ENCODE results near the gene MYO1D.

Gene MYO1D

DNA sequence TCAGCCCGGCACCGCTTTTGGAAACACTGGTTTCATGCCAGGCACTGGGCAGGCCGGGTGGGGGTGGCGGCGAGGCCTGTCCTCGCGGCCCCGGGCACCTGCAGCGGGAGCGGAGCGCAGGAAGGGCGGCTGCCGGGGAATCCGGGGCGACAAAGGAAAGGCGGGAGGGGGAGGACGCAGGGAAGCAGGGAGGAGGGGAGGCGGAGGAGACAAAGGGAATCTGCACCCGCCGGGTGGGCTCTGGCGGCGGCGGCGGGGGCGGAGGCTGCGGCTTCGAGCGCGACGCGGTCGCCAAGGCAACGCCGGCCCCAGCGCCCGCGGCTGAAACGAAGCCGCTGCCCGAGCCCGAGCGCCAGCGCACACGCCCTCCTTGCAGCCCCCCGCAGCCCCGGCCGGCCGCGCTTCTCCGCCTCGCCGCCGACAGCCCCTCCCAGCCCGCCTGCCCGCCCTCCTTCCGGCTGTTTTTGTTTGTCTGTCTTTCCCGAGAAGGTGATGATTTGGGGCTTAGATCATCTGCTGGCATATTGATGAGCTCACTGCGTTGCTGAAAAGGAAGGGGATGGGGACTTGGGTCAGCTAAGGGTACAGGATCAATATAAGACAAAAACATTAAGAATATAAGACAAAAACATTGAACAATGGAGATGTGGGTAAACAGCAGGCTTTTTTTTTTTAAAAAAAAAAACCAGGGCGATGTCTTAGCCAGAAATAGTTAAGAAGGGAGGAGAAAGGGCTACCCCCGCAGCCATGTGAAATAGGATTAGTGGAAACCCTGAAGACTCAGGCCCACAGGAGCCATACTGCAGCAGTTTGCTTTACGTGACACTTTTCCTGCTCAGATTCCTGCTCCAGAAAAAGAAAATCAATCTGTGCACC lies 357.5 kb downstream of the MYO1D start:
- H3K4me1 ChIP-seq (ENCODE audit: low read length): peaks cover 18% of the 10 kb centered on the region
- H2AFZ ChIP-seq (ENCODE audit: low read length): no peak overlapping the region
- H3K27me3 ChIP-seq (replicated peaks; ENCODE audit: insufficient read depth, low read length): no peaks in the 10 kb centered on the region
- H3K27ac ChIP-seq (ENCODE audit: low read length): no peak overlapping the region
- H3K79me2 ChIP-seq (ENCODE audit: low read length): peaks cover 3% of the 10 kb centered on the region; the same call in 1 of the 2 replicates
- peaks cover 15% of the 10 kb centered on the region for H3F3A ChIP-seq (ENCODE audit: insufficient read depth, low read length)
- no peak for TF ChIP-seq EZH2phosphoT487 (IDR thresholded peaks at IDR 0.05; ENCODE audit: low read length)
- peaks cover 3% of the 10 kb centered on the region; the same call in 1 of the 2 replicates for H4K20me1 ChIP-seq (ENCODE audit: insufficient read depth, low read length)
- no peak overlapping the region for H3K4me2 ChIP-seq (ENCODE audit: low read depth, low read length)
- no peak overlapping the region for H3K9ac ChIP-seq (ENCODE audit: low read length)
- no peak overlapping the region for H3K4me3 ChIP-seq (ENCODE audit: low read length)
- no peak for DNase-seq
- no peaks in the 10 kb centered on the region for H3K9me2 ChIP-seq (replicated peaks; ENCODE audit: insufficient read depth, low read length)
- H3K9me3 ChIP-seq (replicated peaks; ENCODE audit: insufficient read depth, low read length): no peaks in the 10 kb centered on the region
- no peaks in the 10 kb centered on the region for H3K36me3 ChIP-seq (replicated peaks; ENCODE audit: insufficient read depth, low read length)

DNA sequence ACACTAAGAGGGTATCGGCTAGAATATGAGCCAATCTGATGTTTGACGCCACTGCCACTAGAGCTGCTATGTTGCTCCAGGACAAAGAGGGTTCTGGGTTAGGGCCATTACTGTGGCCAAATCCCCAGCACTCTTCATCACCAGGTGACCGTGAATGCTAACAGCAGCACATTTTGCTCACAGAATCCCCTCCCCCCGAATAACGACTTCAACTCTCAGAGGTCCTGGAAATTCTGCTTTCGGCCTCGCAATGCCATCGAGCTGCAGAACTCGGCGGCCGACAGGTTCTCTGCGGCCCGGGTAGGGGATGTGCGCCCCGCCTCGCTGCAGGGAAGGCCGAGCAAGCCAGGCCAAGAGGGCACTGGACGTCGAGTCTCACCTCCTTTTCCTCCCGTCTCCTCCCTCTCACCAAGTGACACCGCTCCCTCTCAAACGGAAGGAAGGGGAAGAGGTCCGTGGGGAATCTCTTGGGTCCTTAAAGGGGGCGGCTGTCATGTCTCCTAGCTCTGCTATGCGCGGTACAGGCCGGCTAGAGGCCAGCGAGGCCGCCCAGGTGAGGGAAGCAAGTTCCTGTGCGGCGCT lies 358.2 kb downstream of the MYO1D start:
- Histone ChIP-seq H3K4me3 (ENCODE audit: low read length) (no peak overlapping the region), H3K36me3 (replicated peaks; ENCODE audit: insufficient read depth, low read length) (no peaks in the 10 kb centered on the region), H3F3A (ENCODE audit: insufficient read depth, low read length) (peaks cover 8% of the 10 kb centered on the region), H4K20me1 (ENCODE audit: insufficient read depth, low read length) (peaks cover 3% of the 10 kb centered on the region; the same call in 1 of the 2 replicates), H3K27me3 (replicated peaks; ENCODE audit: insufficient read depth, low read length) (no peaks in the 10 kb centered on the region), H3K9me2 (replicated peaks; ENCODE audit: insufficient read depth, low read length) (no peaks in the 10 kb centered on the region), H3K4me2 (ENCODE audit: low read depth, low read length) (no peak overlapping the region), H3K27ac (ENCODE audit: low read length) (no peak overlapping the region), H3K9ac (ENCODE audit: low read length) (no peak overlapping the region), H2AFZ (ENCODE audit: low read length) (no peak overlapping the region), H3K79me2 (ENCODE audit: low read length) (peaks cover 3% of the 10 kb centered on the region; the same call in 1 of the 2 replicates), H3K9me3 (replicated peaks; ENCODE audit: insufficient read depth, low read length) (no peaks in the 10 kb centered on the region), H3K4me1 (ENCODE audit: low read length) (peaks cover 12% of the 10 kb centered on the region)
- DNase-seq: no peak
- TF ChIP-seq, protein P1, sequence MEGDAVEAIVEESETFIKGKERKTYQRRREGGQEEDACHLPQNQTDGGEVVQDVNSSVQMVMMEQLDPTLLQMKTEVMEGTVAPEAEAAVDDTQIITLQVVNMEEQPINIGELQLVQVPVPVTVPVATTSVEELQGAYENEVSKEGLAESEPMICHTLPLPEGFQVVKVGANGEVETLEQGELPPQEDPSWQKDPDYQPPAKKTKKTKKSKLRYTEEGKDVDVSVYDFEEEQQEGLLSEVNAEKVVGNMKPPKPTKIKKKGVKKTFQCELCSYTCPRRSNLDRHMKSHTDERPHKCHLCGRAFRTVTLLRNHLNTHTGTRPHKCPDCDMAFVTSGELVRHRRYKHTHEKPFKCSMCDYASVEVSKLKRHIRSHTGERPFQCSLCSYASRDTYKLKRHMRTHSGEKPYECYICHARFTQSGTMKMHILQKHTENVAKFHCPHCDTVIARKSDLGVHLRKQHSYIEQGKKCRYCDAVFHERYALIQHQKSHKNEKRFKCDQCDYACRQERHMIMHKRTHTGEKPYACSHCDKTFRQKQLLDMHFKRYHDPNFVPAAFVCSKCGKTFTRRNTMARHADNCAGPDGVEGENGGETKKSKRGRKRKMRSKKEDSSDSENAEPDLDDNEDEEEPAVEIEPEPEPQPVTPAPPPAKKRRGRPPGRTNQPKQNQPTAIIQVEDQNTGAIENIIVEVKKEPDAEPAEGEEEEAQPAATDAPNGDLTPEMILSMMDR (IDR thresholded peaks at IDR 0.05; ENCODE audit: low read length): no peak
- TF ChIP-seq EZH2 (optimal IDR thresholded peaks at IDR 0.05; ENCODE audit: low read depth, low read length): no peak
- no peak for TF ChIP-seq EZH2phosphoT487 (IDR thresholded peaks at IDR 0.05; ENCODE audit: low read length)

DNA sequence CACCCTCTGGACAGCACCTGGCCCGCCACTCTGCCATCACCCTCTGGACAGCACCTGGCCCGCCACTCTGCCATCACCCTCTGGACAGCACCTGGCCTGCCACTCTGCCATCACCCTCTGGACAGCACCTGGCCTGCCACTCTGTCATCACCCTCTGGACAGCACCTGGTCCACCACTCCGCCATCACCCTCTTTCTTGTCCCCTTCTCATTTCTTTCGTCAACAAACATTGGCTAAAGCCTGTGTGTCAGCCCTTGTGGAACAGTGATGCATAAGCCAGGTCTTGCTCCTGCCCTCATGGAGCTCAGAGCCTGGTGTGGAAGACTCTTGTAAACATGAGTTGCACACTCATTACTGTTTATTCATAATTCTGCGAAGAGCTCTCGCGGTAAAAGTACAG lies 358.9 kb downstream of the MYO1D start:
- no peak for DNase-seq
- no peaks in the 10 kb centered on the region for H3K36me3 ChIP-seq (replicated peaks; ENCODE audit: insufficient read depth, low read length)
- no peaks in the 10 kb centered on the region for H3K9me3 ChIP-seq (replicated peaks; ENCODE audit: insufficient read depth, low read length)
- no peaks in the 10 kb centered on the region for H3K27me3 ChIP-seq (replicated peaks; ENCODE audit: insufficient read depth, low read length)
- H3K27ac ChIP-seq (ENCODE audit: low read length): no peak overlapping the region
- H2AFZ ChIP-seq (ENCODE audit: low read length): no peak overlapping the region
- H3K4me1 ChIP-seq (ENCODE audit: low read length): peaks cover 6% of the 10 kb centered on the region
- H3K4me3 ChIP-seq (ENCODE audit: low read length): no peak overlapping the region
- H3K9ac ChIP-seq (ENCODE audit: low read length): no peak overlapping the region
- H3K9me2 ChIP-seq (replicated peaks; ENCODE audit: insufficient read depth, low read length): no peaks in the 10 kb centered on the region
- peaks cover 1% of the 10 kb centered on the region; the same call in 1 of the 2 replicates for H3F3A ChIP-seq (ENCODE audit: insufficient read depth, low read length)
- TF ChIP-seq EZH2 (optimal IDR thresholded peaks at IDR 0.05; ENCODE audit: low read depth, low read length): no peak
- TF ChIP-seq EZH2phosphoT487 (IDR thresholded peaks at IDR 0.05; ENCODE audit: low read length): no peak
- TF ChIP-seq, protein P1 (IDR thresholded peaks at IDR 0.05; ENCODE audit: low read length): no peak
- H3K4me2 ChIP-seq (ENCODE audit: low read depth, low read length): no peak overlapping the region
- H4K20me1 ChIP-seq (ENCODE audit: insufficient read depth, low read length): 0 out of 2 replicates have a peak, but pooled peaks cover 2% of the 10 kb centered on the region
- H3K79me2 ChIP-seq (ENCODE audit: low read length): peaks cover 3% of the 10 kb centered on the region; the same call in 1 of the 2 replicates

Data from MM.1S (cell line).